KMS-11 (cell line): Measurements from ENCODE around the gene WIPF3.

ENCODE experiments used
- H2AFZ ChIP-seq: fragments of 200-600 bp; sonication (generic); 2 replicates; pipeline ENCODE4 v1.6.1; 2016; ENCODE audit warnings: antibody characterized with exemption, mixed run types, low read depth
- H3K27ac ChIP-seq: fragments of 200-600 bp; sonication (generic); 2 replicates; pipeline ENCODE4 v1.6.1; 2016; ENCODE audit warnings: mild to moderate bottlenecking, mixed run types
- H3K27me3 ChIP-seq: fragments of 200-600 bp; sonication (generic); 2 replicates; pipeline ENCODE4 v1.6.1; 2017; ENCODE audit warnings: mild to moderate bottlenecking, low read depth, mixed run types, moderate library complexity; ENCODE audit not compliant: insufficient read depth
- H3K36me3 ChIP-seq: fragments of 200-600 bp; sonication (generic); 2 replicates; pipeline ENCODE4 v1.6.1; 2017; ENCODE audit warnings: mild to moderate bottlenecking, mixed run types; ENCODE audit not compliant: insufficient read depth
- H3K4me1 ChIP-seq: fragments of 200-600 bp; sonication (generic); 2 replicates; pipeline ENCODE4 v1.6.1; 2016; ENCODE audit warnings: mild to moderate bottlenecking, low read depth, mixed run types; ENCODE audit not compliant: poor library complexity, severe bottlenecking
- H3K4me2 ChIP-seq: fragments of 200-600 bp; sonication (generic); 2 replicates; pipeline ENCODE4 v1.7.0; 2016; ENCODE audit warnings: mild to moderate bottlenecking, mixed run types
- H3K4me3 ChIP-seq: fragments of 200-600 bp; sonication (generic); IDR thresholded peaks from 2 replicates; pipeline ENCODE4 v1.6.1; 2017; ENCODE audit warnings: low read depth, low read length, mixed read lengths; ENCODE audit not compliant: insufficient read depth
- H3K79me2 ChIP-seq: fragments of 200-600 bp; sonication (generic); 2 replicates; pipeline ENCODE4 v1.6.1; 2016; ENCODE audit warnings: low read depth, mixed run types; ENCODE audit not compliant: insufficient read depth
- H3K9ac ChIP-seq: fragments of 200-600 bp; sonication (generic); 2 replicates; pipeline ENCODE4 v1.6.1; 2016; ENCODE audit warnings: mild to moderate bottlenecking, mixed run types
- H4K20me1 ChIP-seq: fragments of 200-600 bp; sonication (generic); 2 replicates; pipeline ENCODE4 v1.6.1; 2016; ENCODE audit warnings: mild to moderate bottlenecking, mixed run types; ENCODE audit not compliant: insufficient read depth
- CTCF ChIP-seq: fragments of 200-600 bp; sonication (generic); conservative IDR thresholded peaks from 2 replicates; pipeline ENCODE4 v1.6.1; 2017; ENCODE audit warnings: low read depth, mild to moderate bottlenecking, antibody characterized with exemption, low read length, moderate library complexity, mixed read lengths

Gene WIPF3

GRCh38 chr7:29839302-29839701 is 33.0 kb downstream of the WIPF3 start:
- Histone ChIP-seq H3K4me3 (no peak overlapping the region), H4K20me1 (no peaks in the 10 kb centered on the region), H3K4me1 (no peaks in the 10 kb centered on the region), H3K36me3 (no peaks in the 10 kb centered on the region), H3K9ac (no peak overlapping the region), H2AFZ (no peak overlapping the region), H3K4me2 (no peak overlapping the region), H3K79me2 (no peaks in the 10 kb centered on the region), H3K27ac (no peak overlapping the region), H3K27me3 (no peaks in the 10 kb centered on the region)
- no peak for TF ChIP-seq CTCF

- Histone ChIP-seq H3K27me3 (no peaks in the 10 kb centered on the region), H2AFZ (no peak overlapping the region), H4K20me1 (no peaks in the 10 kb centered on the region), H3K4me2 (no peak overlapping the region), H3K79me2 (no peaks in the 10 kb centered on the region), H3K36me3 (no peaks in the 10 kb centered on the region), H3K4me3 (no peak overlapping the region), H3K27ac (no peak overlapping the region), H3K4me1 (no peaks in the 10 kb centered on the region), H3K9ac (no peak overlapping the region)
- TF ChIP-seq CTCF, result no peak
Measured at GRCh38 chr7:29839921-29840320, 33.6 kb downstream of the WIPF3 start.

GRCh38 chr7:29840701-29841100 is 34.4 kb downstream of the WIPF3 start:
- TF ChIP-seq CTCF, result no peak
- no peak overlapping the region for H3K4me2 ChIP-seq
- H3K27me3 ChIP-seq, result no peaks in the 10 kb centered on the region
- H3K27ac ChIP-seq, result no peak overlapping the region
- no peak overlapping the region for H2AFZ ChIP-seq
- no peak overlapping the region for H3K4me3 ChIP-seq
- H4K20me1 ChIP-seq, result no peaks in the 10 kb centered on the region
- H3K36me3 ChIP-seq, result no peaks in the 10 kb centered on the region
- H3K79me2 ChIP-seq, result no peaks in the 10 kb centered on the region
- H3K9ac ChIP-seq, result no peak overlapping the region
- H3K4me1 ChIP-seq, result no peaks in the 10 kb centered on the region

- Histone ChIP-seq H4K20me1 (no peaks in the 10 kb centered on the region), H3K27me3 (no peaks in the 10 kb centered on the region), H3K79me2 (no peaks in the 10 kb centered on the region), H3K4me1 (no peaks in the 10 kb centered on the region), H3K9ac (no peak overlapping the region), H3K4me2 (no peak overlapping the region), H3K4me3 (no peak overlapping the region), H2AFZ (no peak overlapping the region), H3K27ac (no peak overlapping the region), H3K36me3 (no peaks in the 10 kb centered on the region)
- TF ChIP-seq CTCF, result no peak
Measured at GRCh38 chr7:29841926-29842701, 35.8 kb downstream of the WIPF3 start.
